GM12873 (cell line): ENCODE measurements around the gene OBP2B.
"Not testable (repeated sequence)": the region's sequence is repeated elsewhere in the genome, so short reads cannot be mapped to it uniquely, and the experiment has no call there.

Experiments used
- CTCF ChIP-seq: IDR thresholded peaks from 2 replicates; pipeline ENCODE4 v1.5.1; 2012; ENCODE audit warnings: low read depth, mild to moderate bottlenecking, moderate library complexity, low read length, control low read depth; ENCODE audit not compliant: insufficient read depth; ENCODE audit errors: missing control alignments

OBP2B gene, protein sequence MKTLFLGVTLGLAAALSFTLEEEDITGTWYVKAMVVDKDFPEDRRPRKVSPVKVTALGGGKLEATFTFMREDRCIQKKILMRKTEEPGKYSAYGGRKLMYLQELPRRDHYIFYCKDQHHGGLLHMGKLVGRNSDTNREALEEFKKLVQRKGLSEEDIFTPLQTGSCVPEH

DNA sequence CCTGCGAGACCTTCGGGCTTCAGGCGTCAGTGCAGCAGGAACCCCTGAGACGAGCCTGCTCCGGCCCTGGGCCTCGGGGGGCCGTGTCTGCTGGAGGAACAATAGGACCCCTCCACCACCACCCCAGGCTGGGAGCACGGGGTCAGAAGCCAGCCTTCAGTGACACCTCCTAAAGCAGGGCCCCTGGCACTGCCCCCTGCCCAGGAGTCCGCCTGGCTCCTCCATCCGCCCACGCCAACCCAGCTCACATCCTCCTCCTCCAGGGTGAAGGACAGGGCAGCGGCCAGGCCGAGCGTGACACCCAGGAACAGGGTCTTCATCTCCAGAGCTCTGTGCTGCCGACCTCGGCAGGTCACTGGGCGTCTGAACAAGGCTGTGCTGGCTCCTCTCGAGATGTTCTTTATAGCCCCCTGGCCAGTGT lies at the start of gene OBP2B:
Gene OBP2B (minus strand): TSS at position 371 of the 421 bp plus-strand sequence. CDS start 51 bp downstream, at position 320.
- not testable (repeated sequence) for TF ChIP-seq CTCF

DNA sequence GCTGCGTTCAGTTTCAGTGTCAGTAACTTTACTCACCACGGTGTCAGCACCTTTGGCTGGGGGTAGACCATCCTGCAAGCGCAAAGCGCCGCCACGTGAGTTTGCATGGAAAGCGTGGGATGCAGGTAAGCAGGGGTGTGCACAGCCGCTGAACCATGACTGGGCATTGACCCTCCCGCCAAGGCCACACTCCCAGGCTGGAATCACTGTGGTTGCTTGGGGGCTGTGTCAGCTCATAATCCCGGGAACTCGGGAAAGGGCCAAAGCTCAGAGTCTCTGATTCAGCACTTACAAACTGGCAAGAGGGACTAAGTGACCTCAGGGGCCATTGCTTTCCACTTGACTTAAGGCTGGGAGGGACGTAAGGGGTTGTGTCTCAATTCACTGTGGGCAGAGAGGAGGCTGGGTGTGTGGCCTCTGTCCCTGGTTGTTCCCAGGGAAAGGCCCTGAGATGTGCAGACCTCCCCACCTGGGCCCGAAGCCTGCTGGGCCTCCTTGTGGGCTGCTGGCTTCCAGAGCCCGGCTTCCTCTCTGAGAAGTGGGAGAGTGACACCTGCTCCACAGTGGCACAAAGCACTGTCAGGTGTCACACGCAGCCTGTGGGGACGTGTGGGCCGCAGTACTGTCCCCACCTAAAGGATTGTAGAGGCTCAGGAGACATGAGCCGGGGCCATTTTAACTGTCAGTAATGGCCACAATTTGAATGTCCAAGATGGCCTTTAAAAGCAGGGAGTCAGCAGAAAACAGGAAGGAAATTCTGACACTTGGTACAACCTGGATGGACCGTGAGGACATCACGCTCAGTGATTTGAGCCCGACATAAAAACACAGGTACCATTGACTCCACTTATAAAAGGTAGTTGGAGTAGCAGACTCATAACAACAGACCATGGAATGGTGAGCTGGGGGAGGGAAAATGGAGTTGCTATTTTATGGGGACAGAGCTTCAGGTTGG lies 49.3 kb upstream of the OBP2B start:
- no peak for TF ChIP-seq CTCF

DNA sequence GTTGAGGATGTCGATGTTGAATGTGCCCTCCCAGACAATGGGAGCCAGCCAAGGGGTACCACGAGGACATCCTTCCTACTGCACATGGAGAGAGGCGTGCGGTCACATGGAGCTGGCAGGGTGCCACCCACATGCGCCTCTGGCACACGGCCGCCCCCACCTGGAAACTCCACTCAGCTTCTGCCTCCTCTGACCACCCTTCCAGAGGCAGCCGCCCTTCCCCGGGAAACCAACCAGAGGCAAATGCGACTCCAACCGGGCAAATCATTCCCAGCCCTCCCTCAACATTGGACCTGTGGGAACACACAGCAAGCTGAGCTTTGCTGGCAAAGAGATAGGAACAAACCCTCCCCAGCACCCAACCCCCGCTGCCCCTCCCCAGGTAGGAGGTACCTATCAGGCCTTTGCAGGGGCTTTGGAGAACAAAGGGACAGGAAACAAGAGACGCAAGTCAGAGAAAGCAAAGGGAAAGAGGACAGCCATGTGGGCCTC lies 48.5 kb upstream of the OBP2B start:
- no peak for TF ChIP-seq CTCF

DNA sequence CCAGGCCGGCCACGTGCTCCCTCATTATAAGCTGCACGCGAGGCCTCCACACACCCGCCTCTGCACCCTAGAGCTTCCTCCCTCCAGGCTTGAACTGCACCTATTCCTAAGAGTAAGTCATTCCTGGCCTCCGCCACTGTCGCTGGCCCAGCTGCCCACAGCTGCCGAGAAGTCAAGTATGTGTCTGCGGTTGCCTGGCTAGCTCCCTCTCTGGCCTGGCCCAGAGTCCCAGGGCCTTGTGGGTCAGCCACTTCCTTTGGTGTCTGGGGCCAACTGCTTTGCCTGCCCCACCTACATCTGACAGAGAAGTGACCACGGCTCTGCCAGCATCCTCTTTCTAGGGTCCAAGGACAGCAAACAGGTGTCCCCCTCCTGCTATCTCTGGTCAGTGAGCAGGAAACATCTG lies 47.6 kb upstream of the OBP2B start:
- no peak for TF ChIP-seq CTCF

DNA sequence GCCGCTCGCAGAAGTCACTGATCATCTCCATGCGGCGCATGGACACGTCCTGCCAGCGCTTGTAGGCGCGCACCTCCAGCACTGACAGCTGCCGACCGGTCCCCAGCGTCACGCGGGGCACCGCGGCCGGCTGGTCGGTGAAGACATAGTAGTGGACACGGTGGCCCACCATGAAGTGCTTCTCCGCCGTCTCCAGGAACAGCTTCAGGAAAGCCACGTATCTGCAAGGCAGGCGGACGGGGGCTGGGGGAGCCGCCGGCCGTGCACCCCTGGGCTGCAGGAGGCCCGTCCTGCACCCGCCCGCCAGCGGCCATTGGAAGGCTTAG lies 47.0 kb upstream of the OBP2B start:
- TF ChIP-seq CTCF, result no peak

DNA sequence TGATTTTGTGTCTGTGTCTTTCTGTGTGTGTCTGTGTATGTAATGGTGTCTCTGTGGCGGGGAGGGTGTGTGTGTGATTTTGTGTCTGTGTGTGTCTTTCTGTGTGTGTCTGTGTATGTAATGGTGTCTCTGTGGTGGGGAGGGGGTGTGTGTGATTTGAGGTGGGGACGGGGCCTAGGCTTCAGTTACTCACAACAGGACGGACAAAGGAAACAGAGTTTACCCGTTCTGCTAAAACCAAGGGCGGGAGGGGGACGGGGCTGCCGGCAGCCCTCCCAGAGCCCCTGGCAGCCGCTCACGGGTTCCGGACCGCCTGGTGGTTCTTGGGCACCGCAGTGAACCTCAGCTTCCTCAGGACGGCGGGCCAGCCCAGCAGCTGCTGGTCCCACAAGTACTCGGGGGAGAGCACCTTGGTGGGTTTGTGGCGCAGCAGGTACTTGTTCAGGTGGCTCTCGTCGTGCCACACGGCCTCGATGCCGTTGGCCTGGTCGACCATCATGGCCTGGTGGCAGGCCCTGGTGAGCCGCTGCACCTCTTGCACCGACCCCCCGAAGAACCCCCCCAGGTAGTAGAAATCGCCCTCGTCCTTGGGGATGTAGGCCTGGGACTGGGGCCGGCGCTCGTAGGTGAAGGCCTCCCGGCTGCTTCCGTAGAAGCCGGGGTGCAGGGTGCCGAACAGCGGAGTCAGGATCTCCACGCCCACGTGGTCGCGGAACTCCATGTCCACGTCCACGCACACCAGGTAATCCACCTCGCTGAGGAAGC lies 46.5 kb upstream of the OBP2B start:
- no peak for TF ChIP-seq CTCF

DNA sequence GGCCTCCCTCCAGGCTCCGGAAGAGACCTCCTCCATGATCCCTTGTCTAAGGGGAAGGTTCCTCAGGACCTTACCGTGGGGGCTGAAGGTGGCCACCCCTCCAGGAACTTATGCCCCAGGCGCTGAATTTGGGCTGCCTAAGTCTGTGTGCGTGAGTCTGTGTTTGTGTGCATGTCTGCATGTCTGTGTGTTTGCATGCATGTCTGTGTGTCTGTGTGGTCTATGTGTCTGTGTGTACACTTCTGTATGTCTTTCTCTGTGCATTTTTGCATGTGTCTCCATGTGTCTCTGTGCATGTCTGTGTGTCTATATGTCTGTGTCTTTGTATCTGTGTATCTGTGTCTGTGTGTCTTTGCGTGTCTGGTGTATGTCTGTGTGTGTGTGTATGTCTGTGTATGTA lies 45.4 kb upstream of the OBP2B start:
- TF ChIP-seq CTCF, result no peak
